CD4-positive, alpha-beta T cell treated with Interleukin-21 for 1 hour (primary cell): ENCODE results near the gene CRYGB.
"Not testable (repeated sequence)": the region's sequence is repeated elsewhere in the genome, so short reads cannot be mapped to it uniquely, and the experiment has no call there.

Source experiments
- DNase-seq: peaks from one replicate; pipeline ENCODE4 v3.0.0-alpha.2; 2020

CRYGB gene

GRCh38 chr2:208112273-208112745 lies 33.6 kb downstream of the CRYGB start:
- not testable (repeated sequence) for DNase-seq

- no peak for DNase-seq
Observed at GRCh38 chr2:208103616-208104015, 42.3 kb downstream of the CRYGB start.

- DNase-seq, result no peak
Observed at GRCh38 chr2:208101716-208102631, 44.0 kb downstream of the CRYGB start.

GRCh38 chr2:208099682-208100470 lies 46.1 kb downstream of the CRYGB start:
- DNase-seq, result no peak

GRCh38 chr2:208098701-208099100 lies 47.3 kb downstream of the CRYGB start:
- not testable (repeated sequence) for DNase-seq

- DNase-seq, result no peak
Observed at GRCh38 chr2:208098267-208098666, 47.7 kb downstream of the CRYGB start.

- DNase-seq, result no peak
Observed at GRCh38 chr2:208097801-208098200, 48.2 kb downstream of the CRYGB start.

GRCh38 chr2:208097313-208097712 lies 48.6 kb downstream of the CRYGB start:
- DNase-seq, result no peak

- no peak for DNase-seq
Observed at GRCh38 chr2:208096080-208096479, 49.9 kb downstream of the CRYGB start.

- no peak for DNase-seq
Observed at GRCh38 chr2:208093128-208093527, 52.8 kb downstream of the CRYGB start.
